Neural cell (in vitro differentiated cells): Measurements from ENCODE around the gene PLA2G2A.

ENCODE experiments used
- EZH2 ChIP-seq: fragments of 200-600, 300-800 bp; shearing (Covaris generic), sonication (generic); IDR thresholded peaks from 2 replicates; pipeline ENCODE4 v1.6.1; 2014; ENCODE audit warnings: antibody characterized with exemption, low read length, borderline replicate concordance, mild to moderate bottlenecking; ENCODE audit not compliant: insufficient read depth, poor library complexity, severe bottlenecking
- POLR2AphosphoS5 ChIP-seq: IDR thresholded peaks from 2 replicates; pipeline ENCODE4 v1.6.1; 2012
- RAD21 ChIP-seq: fragments of 450-650 bp; conservative IDR thresholded peaks from 2 replicates; pipeline ENCODE4 v1.6.1; 2014; ENCODE audit warnings: antibody characterized with exemption, mild to moderate bottlenecking, moderate library complexity
- REST ChIP-seq: IDR thresholded peaks from 2 replicates; pipeline ENCODE4 v1.6.1; 2012; ENCODE audit warnings: borderline replicate concordance
- SMC3 ChIP-seq: fragments of 450-650 bp; conservative IDR thresholded peaks from 2 replicates; pipeline ENCODE4 v1.6.1; 2014; ENCODE audit warnings: antibody characterized with exemption, mild to moderate bottlenecking, moderate library complexity; ENCODE audit not compliant: poor library complexity
- TF ChIP-seq, protein P1 (sequence below): fragments of 450-650 bp; IDR thresholded peaks from 2 replicates; pipeline ENCODE4 v1.5.1; 2014; ENCODE audit warnings: antibody characterized with exemption, mild to moderate bottlenecking, moderate library complexity; ENCODE audit not compliant: poor library complexity, severe bottlenecking

- TF ChIP-seq EZH2 = no peak
- TF ChIP-seq, protein P1, sequence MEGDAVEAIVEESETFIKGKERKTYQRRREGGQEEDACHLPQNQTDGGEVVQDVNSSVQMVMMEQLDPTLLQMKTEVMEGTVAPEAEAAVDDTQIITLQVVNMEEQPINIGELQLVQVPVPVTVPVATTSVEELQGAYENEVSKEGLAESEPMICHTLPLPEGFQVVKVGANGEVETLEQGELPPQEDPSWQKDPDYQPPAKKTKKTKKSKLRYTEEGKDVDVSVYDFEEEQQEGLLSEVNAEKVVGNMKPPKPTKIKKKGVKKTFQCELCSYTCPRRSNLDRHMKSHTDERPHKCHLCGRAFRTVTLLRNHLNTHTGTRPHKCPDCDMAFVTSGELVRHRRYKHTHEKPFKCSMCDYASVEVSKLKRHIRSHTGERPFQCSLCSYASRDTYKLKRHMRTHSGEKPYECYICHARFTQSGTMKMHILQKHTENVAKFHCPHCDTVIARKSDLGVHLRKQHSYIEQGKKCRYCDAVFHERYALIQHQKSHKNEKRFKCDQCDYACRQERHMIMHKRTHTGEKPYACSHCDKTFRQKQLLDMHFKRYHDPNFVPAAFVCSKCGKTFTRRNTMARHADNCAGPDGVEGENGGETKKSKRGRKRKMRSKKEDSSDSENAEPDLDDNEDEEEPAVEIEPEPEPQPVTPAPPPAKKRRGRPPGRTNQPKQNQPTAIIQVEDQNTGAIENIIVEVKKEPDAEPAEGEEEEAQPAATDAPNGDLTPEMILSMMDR = no peak
- TF ChIP-seq REST = no peak
- no peak for TF ChIP-seq POLR2AphosphoS5
- no peak for TF ChIP-seq SMC3
- TF ChIP-seq RAD21 = no peak
Observed at GRCh38 chr1:19980314-19980713, 896 bp upstream of the PLA2G2A start.
